GM19193 (cell line): Measurements from ENCODE around the gene COL27A1.

ENCODE experiments used
- POLR2A ChIP-seq: IDR thresholded peaks from 4 replicates; pipeline ENCODE4 v1.6.1; 2011; ENCODE audit not compliant: insufficient read depth, insufficient read length; ENCODE audit errors: extremely low read depth

The COL27A1 gene

DNA sequence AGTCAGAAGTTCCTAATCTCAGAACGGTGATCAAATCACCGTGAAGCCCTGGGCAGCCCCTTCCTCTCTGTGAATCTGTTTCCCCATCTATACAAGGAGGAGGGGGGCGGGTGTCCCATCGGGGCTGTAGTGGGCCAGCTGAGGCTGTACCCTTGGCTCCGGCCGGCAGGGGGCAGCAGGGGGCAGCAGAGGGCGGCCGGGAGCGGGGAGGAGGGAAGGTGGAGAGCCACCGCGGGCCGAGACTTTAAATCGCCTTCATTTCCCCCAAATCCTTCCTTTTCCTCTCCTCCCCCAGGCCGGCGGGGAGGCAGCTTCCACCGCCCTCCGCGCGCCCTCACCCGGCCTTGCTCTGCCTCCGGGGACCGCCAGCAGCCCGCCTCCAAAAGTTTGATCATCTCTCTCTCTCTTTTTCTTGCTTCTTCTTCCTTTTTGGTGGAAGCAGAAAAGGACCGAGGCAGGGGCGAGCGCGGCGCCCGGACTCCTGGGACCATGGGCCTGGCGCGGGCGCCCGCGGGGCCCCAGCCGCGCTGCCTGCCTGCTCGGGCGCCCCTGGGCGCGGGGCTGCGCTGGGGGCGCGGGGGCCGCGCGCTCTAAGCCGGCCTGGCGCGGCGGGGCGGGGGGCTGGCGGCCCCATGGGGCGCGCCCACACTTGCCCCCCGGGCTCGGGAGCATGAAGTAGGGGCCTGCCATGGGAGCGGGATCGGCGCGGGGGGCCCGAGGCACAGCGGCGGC is at the start of gene COL27A1:
COL27A1 (plus strand) TSS at position 275 of the 732 bp plus-strand sequence; CDS start at position 689, 414 bp downstream.
- TF ChIP-seq POLR2A = no peak

- TF ChIP-seq POLR2A = no peak
Observed at GRCh38 chr9:114107286-114108001, 47.9 kb upstream of the COL27A1 start.

- TF ChIP-seq POLR2A = no peak
Observed at GRCh38 chr9:114108016-114108833, 47.1 kb upstream of the COL27A1 start.

GRCh38 chr9:114109124-114109523 is 46.2 kb upstream of the COL27A1 start:
- TF ChIP-seq POLR2A = no peak

DNA sequence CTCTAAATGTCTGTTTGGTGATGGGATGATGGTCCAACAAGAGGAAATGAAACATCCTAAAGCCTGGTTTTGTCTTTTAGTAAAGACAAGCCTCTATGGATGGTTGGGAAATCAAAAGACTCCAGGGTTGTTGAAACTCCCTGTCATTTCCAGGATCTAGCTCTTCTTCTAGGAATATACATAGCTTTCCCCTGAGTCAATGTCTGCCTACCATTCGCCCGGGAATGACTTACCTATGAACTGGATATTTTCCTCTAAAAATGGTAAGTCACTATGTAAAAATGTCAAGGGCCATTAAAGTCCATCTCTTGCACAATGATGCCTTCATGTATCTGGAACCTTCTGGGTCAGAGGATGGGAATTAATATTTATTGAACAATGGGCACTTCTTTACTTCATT is 45.2 kb upstream of the COL27A1 start:
- TF ChIP-seq POLR2A = no peak

GRCh38 chr9:114112325-114112724 is 43.0 kb upstream of the COL27A1 start:
- TF ChIP-seq POLR2A = no peak

GRCh38 chr9:114112778-114113584 is 42.4 kb upstream of the COL27A1 start:
- no peak for TF ChIP-seq POLR2A

DNA sequence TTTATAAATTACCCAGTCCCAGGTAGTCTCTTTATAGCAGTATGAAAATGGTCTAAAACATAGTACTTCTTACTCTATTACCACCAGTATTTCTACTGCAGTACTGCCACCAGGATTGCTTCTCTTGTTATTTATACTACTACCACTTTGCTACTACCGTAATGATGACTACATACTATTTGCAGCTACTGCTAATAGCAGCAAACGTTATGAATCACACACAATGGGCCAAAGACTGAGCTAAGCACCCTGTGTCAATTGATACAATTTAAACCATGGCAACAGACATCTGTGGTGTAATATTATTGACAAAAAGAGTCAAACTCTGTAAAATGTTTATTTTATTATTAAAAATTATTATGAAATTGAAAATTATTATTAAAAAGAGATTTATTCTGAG is 41.0 kb upstream of the COL27A1 start:
- no peak for TF ChIP-seq POLR2A

DNA sequence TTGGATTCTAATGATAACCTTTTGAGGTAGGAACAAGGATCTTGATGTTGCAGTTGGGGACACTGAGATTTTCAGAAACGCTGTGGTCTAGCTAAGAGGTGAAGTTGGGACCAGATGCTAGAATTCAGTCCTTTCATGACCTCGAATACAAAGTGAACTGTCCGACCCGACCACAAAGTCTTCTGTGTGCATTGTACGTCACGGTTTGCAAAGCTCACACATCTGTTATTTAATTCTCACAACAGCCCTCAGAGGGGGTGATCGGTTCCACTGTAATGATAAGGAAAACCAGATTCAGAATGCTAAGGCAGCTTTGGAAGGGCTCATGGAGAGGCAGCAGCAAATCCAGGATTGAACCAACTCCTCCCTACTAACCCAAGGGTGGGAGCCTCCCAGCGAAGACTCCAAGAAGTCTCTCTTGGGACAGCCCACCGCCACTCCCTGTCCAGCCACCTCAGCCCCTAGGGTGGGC is 39.6 kb upstream of the COL27A1 start:
- TF ChIP-seq POLR2A = no peak

DNA sequence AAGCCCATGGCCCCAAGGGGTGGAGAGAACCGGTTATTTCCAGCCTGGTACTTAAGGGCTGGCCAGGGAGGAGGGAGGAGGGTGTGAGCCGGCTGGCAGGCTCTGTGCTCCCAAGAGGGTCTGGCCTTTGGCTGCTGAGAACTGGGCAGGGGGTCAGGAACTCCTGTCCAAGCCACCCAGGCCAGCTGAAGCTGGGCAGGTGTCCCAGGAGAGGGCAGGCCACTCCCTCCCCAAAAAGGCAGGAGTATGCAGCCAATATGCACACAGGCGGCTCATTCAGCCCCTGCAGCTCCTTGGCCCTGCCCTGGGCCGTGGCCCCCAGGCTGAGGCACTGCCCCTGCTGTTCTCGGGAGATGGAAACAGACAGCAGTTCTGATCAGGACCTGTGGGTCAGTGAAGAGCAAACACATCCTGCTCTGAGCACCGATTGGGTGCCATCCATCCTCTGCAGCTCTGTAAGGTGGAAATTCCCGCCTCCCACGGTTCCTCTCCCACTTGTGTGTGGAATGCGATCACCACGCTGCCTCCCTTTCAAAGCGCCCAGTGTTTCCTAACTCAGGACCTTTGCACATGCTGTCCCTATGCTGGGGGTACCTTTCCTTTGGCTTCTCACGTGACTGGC is 39.1 kb upstream of the COL27A1 start:
- TF ChIP-seq POLR2A = no peak

DNA sequence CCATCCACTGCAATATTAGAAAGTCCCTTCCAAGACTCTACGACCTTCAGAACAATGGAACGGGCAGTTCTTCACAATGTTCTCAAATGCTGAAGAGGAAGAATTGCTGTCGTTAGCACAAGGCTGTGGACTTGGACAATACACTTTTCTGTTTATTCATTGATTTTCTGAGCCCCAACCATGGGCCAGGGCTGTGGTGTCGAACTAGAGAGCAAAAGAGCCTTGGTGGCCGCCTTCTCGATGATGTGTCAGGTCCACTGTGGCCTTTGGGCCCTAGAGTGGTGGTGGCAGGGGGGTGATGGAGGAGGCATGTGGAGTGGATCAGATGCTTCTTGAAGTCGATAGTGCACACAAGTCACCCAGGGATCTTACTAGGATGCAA is 37.7 kb upstream of the COL27A1 start:
- no peak for TF ChIP-seq POLR2A

- no peak for TF ChIP-seq POLR2A
Observed at GRCh38 chr9:114117996-114118830, 37.1 kb upstream of the COL27A1 start.
